Measurements from ENCODE around the gene SMYD3. TPM values are rescaled to one million over a fixed set of nuclear protein-coding genes. Genes with fewer than 3 reads are reported as not detected.

The SMYD3 gene
- total and polyA plus RNA-seq, 2 experiments from 2014 or later, result 30.8 to 68.5 TPM

GRCh38 chr1:246396322-246396721 lies 110.8 kb downstream of the SMYD3 start:
- WGBS (ENCODE audit: low lambda C conversion rate, missing lambda C conversion rate), result 91% methylated on average over 6 of the region's 6 CpGs
- H3K4me3 ChIP-seq, result no peak overlapping the region
- no peaks in the 10 kb centered on the region for H4K20me1 ChIP-seq (ENCODE audit: insufficient read depth, poor library complexity, severe bottlenecking)
- H3K9me3 ChIP-seq (ENCODE audit: low read depth), result no peaks in the 10 kb centered on the region
- no peaks in the 10 kb centered on the region for H3K27me3 ChIP-seq
- H3K36me3 ChIP-seq (replicated peaks; ENCODE audit: insufficient read depth, low read depth), result no peaks in the 10 kb centered on the region
- H3K4me2 ChIP-seq, result no peak overlapping the region
- DNase-seq (ENCODE audit: low spot score), result no peak
- H2AFZ ChIP-seq, result no peak overlapping the region
- H3K27ac ChIP-seq, result no peak overlapping the region
- H3K79me2 ChIP-seq, result peaks cover 4% of the 10 kb centered on the region
- peaks cover 8% of the 10 kb centered on the region for H3K4me1 ChIP-seq (ENCODE audit: insufficient read depth)
- H3K9me2 ChIP-seq (replicated peaks; ENCODE audit: insufficient read depth), result no peaks in the 10 kb centered on the region
- no peak for TF ChIP-seq EZH2phosphoT487 (IDR thresholded peaks at IDR 0.05; ENCODE audit: low read depth, severe bottlenecking, unreplicated experiment)
- TF ChIP-seq, protein P1, sequence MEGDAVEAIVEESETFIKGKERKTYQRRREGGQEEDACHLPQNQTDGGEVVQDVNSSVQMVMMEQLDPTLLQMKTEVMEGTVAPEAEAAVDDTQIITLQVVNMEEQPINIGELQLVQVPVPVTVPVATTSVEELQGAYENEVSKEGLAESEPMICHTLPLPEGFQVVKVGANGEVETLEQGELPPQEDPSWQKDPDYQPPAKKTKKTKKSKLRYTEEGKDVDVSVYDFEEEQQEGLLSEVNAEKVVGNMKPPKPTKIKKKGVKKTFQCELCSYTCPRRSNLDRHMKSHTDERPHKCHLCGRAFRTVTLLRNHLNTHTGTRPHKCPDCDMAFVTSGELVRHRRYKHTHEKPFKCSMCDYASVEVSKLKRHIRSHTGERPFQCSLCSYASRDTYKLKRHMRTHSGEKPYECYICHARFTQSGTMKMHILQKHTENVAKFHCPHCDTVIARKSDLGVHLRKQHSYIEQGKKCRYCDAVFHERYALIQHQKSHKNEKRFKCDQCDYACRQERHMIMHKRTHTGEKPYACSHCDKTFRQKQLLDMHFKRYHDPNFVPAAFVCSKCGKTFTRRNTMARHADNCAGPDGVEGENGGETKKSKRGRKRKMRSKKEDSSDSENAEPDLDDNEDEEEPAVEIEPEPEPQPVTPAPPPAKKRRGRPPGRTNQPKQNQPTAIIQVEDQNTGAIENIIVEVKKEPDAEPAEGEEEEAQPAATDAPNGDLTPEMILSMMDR (IDR thresholded peaks at IDR 0.05; ENCODE audit: poor library complexity), result no peak
- no peak for TF ChIP-seq EZH2 (IDR thresholded peaks at IDR 0.05; ENCODE audit: borderline replicate concordance)

DNA sequence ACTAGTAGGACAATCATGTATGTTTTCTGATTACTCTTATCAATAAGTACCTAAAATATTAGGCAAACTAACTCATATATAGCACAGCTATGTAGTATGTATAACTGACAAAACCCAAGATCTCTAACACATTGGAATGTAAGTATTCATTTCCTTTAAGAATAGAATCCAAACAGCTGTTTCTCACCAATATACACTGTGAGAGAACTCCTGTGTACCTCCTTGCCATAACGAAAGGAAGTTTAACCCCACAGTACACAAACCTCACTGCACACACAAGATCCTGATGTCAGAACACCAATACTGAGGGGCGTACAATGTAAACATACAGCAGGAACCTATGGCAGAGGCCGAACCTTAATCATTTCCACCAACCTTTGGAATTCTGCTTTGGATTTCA lies 113.0 kb downstream of the SMYD3 start:
- DNase-seq (ENCODE audit: low spot score), result no peak
- H3K27ac ChIP-seq, result no peak overlapping the region
- TF ChIP-seq EZH2 (IDR thresholded peaks at IDR 0.05; ENCODE audit: borderline replicate concordance) (no peak), EZH2phosphoT487 (IDR thresholded peaks at IDR 0.05; ENCODE audit: low read depth, severe bottlenecking, unreplicated experiment) (no peak)
- no peak overlapping the region for H3K4me3 ChIP-seq
- H3K36me3 ChIP-seq (replicated peaks; ENCODE audit: insufficient read depth, low read depth), result no peaks in the 10 kb centered on the region
- no peaks in the 10 kb centered on the region for H4K20me1 ChIP-seq (ENCODE audit: insufficient read depth, poor library complexity, severe bottlenecking)
- peaks cover 4% of the 10 kb centered on the region for H3K79me2 ChIP-seq
- H2AFZ ChIP-seq, result no peak overlapping the region
- H3K9me2 ChIP-seq (replicated peaks; ENCODE audit: insufficient read depth), result no peaks in the 10 kb centered on the region
- peaks cover 8% of the 10 kb centered on the region for H3K4me1 ChIP-seq (ENCODE audit: insufficient read depth)
- WGBS (ENCODE audit: low lambda C conversion rate, missing lambda C conversion rate), result 41% methylated on average over 3 of the region's 3 CpGs
- H3K4me2 ChIP-seq, result no peak overlapping the region
- peaks cover 7% of the 10 kb centered on the region for H3K9me3 ChIP-seq (ENCODE audit: low read depth)
- H3K27me3 ChIP-seq, result no peaks in the 10 kb centered on the region

- TF ChIP-seq, protein P1 (IDR thresholded peaks at IDR 0.05; ENCODE audit: poor library complexity), result no peak
- TF ChIP-seq EZH2 (IDR thresholded peaks at IDR 0.05; ENCODE audit: borderline replicate concordance) (no peak), EZH2phosphoT487 (IDR thresholded peaks at IDR 0.05; ENCODE audit: low read depth, severe bottlenecking, unreplicated experiment) (no peak)
Observed at GRCh38 chr1:246390855-246391254, 116.2 kb downstream of the SMYD3 start.

GRCh38 chr1:246384616-246385015 lies 122.5 kb downstream of the SMYD3 start:
- Histone ChIP-seq H3K4me2 (no peak overlapping the region), H3K9me2 (replicated peaks; ENCODE audit: insufficient read depth) (no peaks in the 10 kb centered on the region), H3K27me3 (no peaks in the 10 kb centered on the region), H2AFZ (no peak overlapping the region), H3K79me2 (no peaks in the 10 kb centered on the region), H3K4me1 (ENCODE audit: insufficient read depth) (no peaks in the 10 kb centered on the region), H3K27ac (no peak overlapping the region), H3K4me3 (no peak overlapping the region), H3K36me3 (replicated peaks; ENCODE audit: insufficient read depth, low read depth) (no peaks in the 10 kb centered on the region), H4K20me1 (ENCODE audit: insufficient read depth, poor library complexity, severe bottlenecking) (no peaks in the 10 kb centered on the region), H3K9me3 (ENCODE audit: low read depth) (no peaks in the 10 kb centered on the region)
- TF ChIP-seq EZH2 (IDR thresholded peaks at IDR 0.05; ENCODE audit: borderline replicate concordance) (no peak), EZH2phosphoT487 (IDR thresholded peaks at IDR 0.05; ENCODE audit: low read depth, severe bottlenecking, unreplicated experiment) (no peak)
- TF ChIP-seq, protein P1 (IDR thresholded peaks at IDR 0.05; ENCODE audit: poor library complexity), result no peak
- 90% methylated on average over 4 of the region's 4 CpGs for WGBS (ENCODE audit: low lambda C conversion rate, missing lambda C conversion rate)
- no peak for DNase-seq (ENCODE audit: low spot score)

More at GRCh38 chr1:246390855-246391254, 116.2 kb downstream of the SMYD3 start:
- 89% methylated on average over 5 of the region's 5 CpGs for WGBS (ENCODE audit: low lambda C conversion rate, missing lambda C conversion rate)
- Histone ChIP-seq H3K27me3 (no peaks in the 10 kb centered on the region), H3K36me3 (replicated peaks; ENCODE audit: insufficient read depth, low read depth) (no peaks in the 10 kb centered on the region), H3K9me2 (replicated peaks; ENCODE audit: insufficient read depth) (no peaks in the 10 kb centered on the region), H4K20me1 (ENCODE audit: insufficient read depth, poor library complexity, severe bottlenecking) (no peaks in the 10 kb centered on the region), H2AFZ (no peak overlapping the region), H3K9me3 (ENCODE audit: low read depth) (peaks cover 7% of the 10 kb centered on the region), H3K79me2 (peaks cover 4% of the 10 kb centered on the region), H3K4me3 (no peak overlapping the region), H3K27ac (no peak overlapping the region), H3K4me2 (no peak overlapping the region), H3K4me1 (ENCODE audit: insufficient read depth) (peaks cover 8% of the 10 kb centered on the region)
- no peak for DNase-seq (ENCODE audit: low spot score)

Data from hepatocyte (in vitro differentiated cells).